GM10266 (cell line): ENCODE measurements around the gene INHBC.

Experiments
- DNase-seq: peaks from one replicate; pipeline ENCODE4 v3.0.0; 2012; ENCODE audit errors: extremely low spot score
- CTCF ChIP-seq: IDR thresholded peaks from 2 replicates; pipeline ENCODE4 v1.5.1; 2012; ENCODE audit warnings: mild to moderate bottlenecking, low read depth; ENCODE audit not compliant: control insufficient read depth, insufficient read depth; ENCODE audit errors: missing control alignments

Gene INHBC

GRCh38 chr12:57470970-57471656 is 36.5 kb downstream of the INHBC start:
- DNase-seq: no peak
- no peak for TF ChIP-seq CTCF

- TF ChIP-seq CTCF: no peak
- no peak for DNase-seq
Measured at GRCh38 chr12:57471661-57472060, 37.1 kb downstream of the INHBC start.

- no peak for DNase-seq
- TF ChIP-seq CTCF: no peak
Measured at GRCh38 chr12:57472391-57472790, 37.8 kb downstream of the INHBC start.

- DNase-seq: no peak
- TF ChIP-seq CTCF: no peak
Measured at GRCh38 chr12:57473392-57473791, 38.8 kb downstream of the INHBC start.

GRCh38 chr12:57473886-57474285 is 39.3 kb downstream of the INHBC start:
- no peak for DNase-seq
- no peak for TF ChIP-seq CTCF

- TF ChIP-seq CTCF: no peak
- no peak for DNase-seq
Measured at GRCh38 chr12:57474430-57474829, 39.8 kb downstream of the INHBC start.

- TF ChIP-seq CTCF: no peak
- no peak for DNase-seq
Measured at GRCh38 chr12:57474862-57475261, 40.3 kb downstream of the INHBC start.
